ENCODE measurements around the gene ARPP19. TPM values are rescaled to one million over a fixed set of nuclear protein-coding genes. Genes with fewer than 3 reads are reported as not detected.
A peak's percentile ranks its signal among the peaks of the same experiment; 100 is the strongest.

Gene ARPP19
- total and polyA plus RNA-seq, 9 of the 15 experiments (the other 6 are each of a cell fraction or from before 2014, with no cell fraction given), result 33.3 to 102 (median 60.5) TPM

DNA sequence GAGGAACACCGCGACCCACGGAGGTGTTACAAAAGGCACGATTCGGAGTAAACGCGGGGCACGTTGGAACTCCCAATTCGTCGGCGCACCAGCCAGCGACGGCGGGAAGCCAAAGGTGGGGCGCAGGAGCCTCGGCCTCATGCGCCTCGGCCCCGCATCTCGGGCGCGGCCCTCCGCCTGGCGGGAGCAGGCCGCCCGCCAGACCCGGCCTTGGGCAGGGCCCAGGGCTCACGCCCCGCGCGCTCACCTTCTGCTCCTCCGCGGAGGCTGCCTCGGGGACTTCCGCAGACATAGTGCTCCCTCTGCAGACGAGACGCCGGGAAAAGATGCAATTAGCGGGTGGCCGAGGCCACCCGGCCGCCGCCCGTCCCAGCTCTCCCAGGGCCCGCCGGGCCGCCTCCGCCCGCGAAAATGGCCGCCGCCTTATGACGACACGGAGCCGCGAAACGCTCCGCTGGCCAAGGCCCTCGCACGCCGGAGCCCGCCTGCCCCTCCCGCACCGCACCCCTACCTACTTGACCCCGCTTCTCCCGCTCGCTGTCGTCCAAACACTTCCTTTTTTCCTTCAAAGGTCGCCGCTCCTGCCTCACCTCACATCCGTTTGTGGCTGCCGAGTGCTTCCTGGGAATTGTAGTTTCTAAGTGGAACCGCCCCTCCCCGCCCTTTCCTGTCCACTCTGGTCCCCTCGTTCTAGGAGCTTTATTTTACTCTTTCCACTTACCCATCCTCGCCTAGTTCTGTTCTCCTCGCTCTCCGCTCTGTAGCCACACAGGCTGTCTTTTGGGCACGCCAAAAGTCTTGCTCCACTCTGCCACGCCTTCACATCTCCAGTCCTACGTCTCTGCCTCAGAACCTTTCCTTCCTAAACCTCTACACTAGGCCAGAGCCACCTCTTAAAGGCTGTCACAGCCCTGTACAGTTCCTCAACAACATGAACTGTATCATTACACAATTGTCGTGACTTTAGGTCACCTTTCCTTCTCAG, at the start of gene ARPP19 (continued):
- no peak for TF ChIP-seq HIVEP1 (CRISPR knock-in tag; IDR thresholded peaks at IDR 0.05)
- peak; percentile 71; the same call in 1 of the 2 replicates for TF ChIP-seq MTA3 (IDR thresholded peaks at IDR 0.05; ENCODE audit: borderline replicate concordance)
- peak; percentile 78 for TF ChIP-seq MYC (IDR thresholded peaks at IDR 0.05; ENCODE audit: low read depth, low read length)
- no peak for TF ChIP-seq MYC (CRISPR knock-in tag; IDR thresholded peaks at IDR 0.05; ENCODE audit: borderline replicate concordance, low read depth)
- peak; percentile 89 for TF ChIP-seq CHD1 (IDR thresholded peaks at IDR 0.05; ENCODE audit: low read length)
- TF ChIP-seq BCOR (IDR thresholded peaks at IDR 0.05), result no peak
- TF ChIP-seq, protein P1, sequence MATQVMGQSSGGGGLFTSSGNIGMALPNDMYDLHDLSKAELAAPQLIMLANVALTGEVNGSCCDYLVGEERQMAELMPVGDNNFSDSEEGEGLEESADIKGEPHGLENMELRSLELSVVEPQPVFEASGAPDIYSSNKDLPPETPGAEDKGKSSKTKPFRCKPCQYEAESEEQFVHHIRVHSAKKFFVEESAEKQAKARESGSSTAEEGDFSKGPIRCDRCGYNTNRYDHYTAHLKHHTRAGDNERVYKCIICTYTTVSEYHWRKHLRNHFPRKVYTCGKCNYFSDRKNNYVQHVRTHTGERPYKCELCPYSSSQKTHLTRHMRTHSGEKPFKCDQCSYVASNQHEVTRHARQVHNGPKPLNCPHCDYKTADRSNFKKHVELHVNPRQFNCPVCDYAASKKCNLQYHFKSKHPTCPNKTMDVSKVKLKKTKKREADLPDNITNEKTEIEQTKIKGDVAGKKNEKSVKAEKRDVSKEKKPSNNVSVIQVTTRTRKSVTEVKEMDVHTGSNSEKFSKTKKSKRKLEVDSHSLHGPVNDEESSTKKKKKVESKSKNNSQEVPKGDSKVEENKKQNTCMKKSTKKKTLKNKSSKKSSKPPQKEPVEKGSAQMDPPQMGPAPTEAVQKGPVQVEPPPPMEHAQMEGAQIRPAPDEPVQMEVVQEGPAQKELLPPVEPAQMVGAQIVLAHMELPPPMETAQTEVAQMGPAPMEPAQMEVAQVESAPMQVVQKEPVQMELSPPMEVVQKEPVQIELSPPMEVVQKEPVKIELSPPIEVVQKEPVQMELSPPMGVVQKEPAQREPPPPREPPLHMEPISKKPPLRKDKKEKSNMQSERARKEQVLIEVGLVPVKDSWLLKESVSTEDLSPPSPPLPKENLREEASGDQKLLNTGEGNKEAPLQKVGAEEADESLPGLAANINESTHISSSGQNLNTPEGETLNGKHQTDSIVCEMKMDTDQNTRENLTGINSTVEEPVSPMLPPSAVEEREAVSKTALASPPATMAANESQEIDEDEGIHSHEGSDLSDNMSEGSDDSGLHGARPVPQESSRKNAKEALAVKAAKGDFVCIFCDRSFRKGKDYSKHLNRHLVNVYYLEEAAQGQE (IDR thresholded peaks at IDR 0.05; ENCODE audit: borderline replicate concordance), result 0 out of 2 replicates have a peak, but pooled peaks have one; percentile 11
- TF ChIP-seq, protein P1 (CRISPR knock-in tag; IDR thresholded peaks at IDR 0.05; ENCODE audit: low read depth), result peak; percentile 40; the same call in 1 of the 2 replicates
- TF ChIP-seq PHB (CRISPR knock-in tag; IDR thresholded peaks at IDR 0.05), result no peak
- TF ChIP-seq ESRRA (IDR thresholded peaks at IDR 0.05; ENCODE audit: borderline replicate concordance, low read depth), result peak; percentile 86
- TF ChIP-seq, protein P2, sequence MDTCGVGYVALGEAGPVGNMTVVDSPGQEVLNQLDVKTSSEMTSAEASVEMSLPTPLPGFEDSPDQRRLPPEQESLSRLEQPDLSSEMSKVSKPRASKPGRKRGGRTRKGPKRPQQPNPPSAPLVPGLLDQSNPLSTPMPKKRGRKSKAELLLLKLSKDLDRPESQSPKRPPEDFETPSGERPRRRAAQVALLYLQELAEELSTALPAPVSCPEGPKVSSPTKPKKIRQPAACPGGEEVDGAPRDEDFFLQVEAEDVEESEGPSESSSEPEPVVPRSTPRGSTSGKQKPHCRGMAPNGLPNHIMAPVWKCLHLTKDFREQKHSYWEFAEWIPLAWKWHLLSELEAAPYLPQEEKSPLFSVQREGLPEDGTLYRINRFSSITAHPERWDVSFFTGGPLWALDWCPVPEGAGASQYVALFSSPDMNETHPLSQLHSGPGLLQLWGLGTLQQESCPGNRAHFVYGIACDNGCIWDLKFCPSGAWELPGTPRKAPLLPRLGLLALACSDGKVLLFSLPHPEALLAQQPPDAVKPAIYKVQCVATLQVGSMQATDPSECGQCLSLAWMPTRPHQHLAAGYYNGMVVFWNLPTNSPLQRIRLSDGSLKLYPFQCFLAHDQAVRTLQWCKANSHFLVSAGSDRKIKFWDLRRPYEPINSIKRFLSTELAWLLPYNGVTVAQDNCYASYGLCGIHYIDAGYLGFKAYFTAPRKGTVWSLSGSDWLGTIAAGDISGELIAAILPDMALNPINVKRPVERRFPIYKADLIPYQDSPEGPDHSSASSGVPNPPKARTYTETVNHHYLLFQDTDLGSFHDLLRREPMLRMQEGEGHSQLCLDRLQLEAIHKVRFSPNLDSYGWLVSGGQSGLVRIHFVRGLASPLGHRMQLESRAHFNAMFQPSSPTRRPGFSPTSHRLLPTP (IDR thresholded peaks at IDR 0.05; ENCODE audit: borderline replicate concordance, extremely low read depth, insufficient read length), result no peak
- TF ChIP-seq, protein P3, sequence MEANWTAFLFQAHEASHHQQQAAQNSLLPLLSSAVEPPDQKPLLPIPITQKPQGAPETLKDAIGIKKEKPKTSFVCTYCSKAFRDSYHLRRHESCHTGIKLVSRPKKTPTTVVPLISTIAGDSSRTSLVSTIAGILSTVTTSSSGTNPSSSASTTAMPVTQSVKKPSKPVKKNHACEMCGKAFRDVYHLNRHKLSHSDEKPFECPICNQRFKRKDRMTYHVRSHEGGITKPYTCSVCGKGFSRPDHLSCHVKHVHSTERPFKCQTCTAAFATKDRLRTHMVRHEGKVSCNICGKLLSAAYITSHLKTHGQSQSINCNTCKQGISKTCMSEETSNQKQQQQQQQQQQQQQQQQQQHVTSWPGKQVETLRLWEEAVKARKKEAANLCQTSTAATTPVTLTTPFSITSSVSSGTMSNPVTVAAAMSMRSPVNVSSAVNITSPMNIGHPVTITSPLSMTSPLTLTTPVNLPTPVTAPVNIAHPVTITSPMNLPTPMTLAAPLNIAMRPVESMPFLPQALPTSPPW (CRISPR knock-in tag; IDR thresholded peaks at IDR 0.05), result peak; percentile 96
- TF ChIP-seq YY1 (IDR thresholded peaks at IDR 0.05; ENCODE audit: borderline replicate concordance in 1 of 3, control insufficient read depth in 1 of 3, extremely low read depth in 1 of 3, insufficient read depth in 3 of 3, insufficient read length in 1 of 3, insufficient replicate concordance in 2 of 3, low read depth in 1 of 3, low read length in 2 of 3), result peak; percentile 83 to 97 (median 96)
